NK-92 (cell line): ENCODE measurements around the gene TMEM45A.
"Not testable (repeated sequence)": the region's sequence is repeated elsewhere in the genome, so short reads cannot be mapped to it uniquely, and the experiment has no call there.

Experiments used
- DNase-seq: peaks from one replicate; lab custom pipeline; 2025; ENCODE audit not compliant: unreplicated experiment; lab: John Stamatoyannopoulos, UW

TMEM45A gene, protein sequence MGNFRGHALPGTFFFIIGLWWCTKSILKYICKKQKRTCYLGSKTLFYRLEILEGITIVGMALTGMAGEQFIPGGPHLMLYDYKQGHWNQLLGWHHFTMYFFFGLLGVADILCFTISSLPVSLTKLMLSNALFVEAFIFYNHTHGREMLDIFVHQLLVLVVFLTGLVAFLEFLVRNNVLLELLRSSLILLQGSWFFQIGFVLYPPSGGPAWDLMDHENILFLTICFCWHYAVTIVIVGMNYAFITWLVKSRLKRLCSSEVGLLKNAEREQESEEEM

DNA sequence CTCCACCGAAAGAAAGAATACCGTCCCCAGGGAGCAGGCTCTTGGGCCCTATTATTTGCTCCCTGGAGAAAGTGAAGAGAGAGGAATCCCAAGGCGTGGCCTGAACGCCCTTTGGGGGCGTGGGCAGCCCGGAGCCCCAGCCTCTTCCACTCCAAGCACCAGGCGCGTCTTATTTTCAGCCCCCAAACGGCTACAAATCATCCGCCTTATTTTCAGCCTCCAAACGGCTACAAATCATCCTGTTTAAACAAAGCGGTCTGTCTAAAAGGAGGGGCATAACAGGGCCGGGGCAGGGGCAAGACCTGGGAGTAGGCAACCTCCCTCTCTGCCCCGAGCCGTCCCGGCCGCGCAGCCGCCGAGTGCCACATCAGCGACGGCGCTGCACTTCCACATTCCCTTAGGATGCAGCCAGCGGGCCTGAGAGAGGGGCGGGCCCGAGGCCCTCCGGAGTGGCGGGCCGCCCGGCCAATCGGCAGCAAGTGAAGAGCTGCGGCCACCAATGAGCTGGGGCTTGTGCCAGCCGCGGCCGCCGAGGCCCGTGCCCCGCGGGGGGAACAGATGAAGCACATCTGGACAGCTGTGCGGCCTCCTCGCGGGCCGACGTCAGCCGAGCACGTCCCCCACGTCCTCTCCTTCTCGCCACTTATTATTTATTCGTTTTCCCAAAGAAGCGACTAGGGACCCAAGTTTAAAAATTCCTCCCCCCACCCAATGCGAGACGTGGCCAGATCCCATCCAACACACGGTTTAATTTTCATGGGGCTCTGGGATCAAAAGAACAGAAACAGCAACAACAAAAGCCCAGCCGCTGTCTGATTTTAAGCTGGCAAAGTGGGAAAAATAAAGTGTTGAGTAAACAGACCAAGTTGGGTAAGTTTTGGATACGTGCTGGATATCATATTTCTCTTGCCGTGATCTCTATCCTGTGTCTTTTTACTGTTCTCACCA lies at the start of gene TMEM45A:
Gene TMEM45A (plus strand): TSS at position 561 of the 948 bp plus-strand sequence. CDS start 62,593 bp downstream, outside the sequence.
- DNase-seq = no peak

DNA sequence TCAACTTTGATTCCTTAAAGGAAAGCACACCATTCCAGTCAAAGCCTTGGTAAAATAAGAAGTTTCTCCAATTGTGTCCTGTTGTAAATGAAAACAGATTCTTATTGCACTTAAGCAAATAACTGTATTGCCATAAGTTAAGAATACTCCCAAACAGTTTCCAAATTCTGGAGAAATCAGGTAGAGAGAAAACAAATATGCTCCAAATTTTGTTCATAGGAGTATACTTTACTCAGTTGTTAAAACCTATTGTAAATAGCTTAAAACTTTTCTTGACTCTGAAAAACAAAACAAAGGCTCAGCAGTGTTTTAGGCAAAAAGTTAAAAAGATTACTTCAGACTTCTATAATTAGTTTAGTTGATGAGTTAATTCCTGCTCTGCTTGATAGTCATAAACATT lies 48.7 kb upstream of the TMEM45A start:
- no peak for DNase-seq

DNA sequence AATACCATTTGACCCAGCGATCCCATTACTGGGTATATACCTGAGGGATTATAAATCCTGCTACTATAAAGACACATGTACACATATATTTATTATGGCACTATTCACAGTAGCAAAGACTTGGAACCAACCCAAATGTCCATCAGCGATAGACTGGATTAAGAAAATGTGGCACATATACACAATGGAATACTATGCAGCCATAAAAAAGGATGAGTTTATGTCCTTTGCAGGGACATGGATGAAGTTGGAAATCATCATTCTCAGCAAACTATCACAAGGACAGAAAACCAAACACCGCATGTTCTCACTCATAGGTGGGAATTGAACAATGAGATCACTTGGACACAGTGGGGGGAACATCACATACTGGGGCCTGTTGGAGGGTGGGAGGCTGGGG lies 45.4 kb upstream of the TMEM45A start:
- DNase-seq = not testable (repeated sequence)

DNA sequence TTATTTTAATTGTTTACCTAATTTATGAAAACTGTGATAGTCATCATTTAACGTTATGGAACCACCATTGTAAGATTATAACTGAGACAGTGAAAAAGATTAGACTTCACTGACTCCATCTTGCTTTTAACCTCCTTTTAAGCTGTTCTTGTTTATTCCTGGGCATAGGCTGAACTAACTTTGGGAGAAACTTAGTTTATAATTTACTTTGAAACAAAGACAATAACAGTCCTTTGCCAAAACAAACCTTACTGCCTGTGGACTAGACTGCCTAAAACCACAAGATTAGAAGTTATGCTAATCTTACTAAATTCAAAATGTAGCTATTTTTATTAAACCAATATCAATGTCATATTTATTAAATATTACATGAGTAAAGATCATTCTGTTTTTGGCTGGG lies 44.3 kb upstream of the TMEM45A start:
- DNase-seq = no peak

DNA sequence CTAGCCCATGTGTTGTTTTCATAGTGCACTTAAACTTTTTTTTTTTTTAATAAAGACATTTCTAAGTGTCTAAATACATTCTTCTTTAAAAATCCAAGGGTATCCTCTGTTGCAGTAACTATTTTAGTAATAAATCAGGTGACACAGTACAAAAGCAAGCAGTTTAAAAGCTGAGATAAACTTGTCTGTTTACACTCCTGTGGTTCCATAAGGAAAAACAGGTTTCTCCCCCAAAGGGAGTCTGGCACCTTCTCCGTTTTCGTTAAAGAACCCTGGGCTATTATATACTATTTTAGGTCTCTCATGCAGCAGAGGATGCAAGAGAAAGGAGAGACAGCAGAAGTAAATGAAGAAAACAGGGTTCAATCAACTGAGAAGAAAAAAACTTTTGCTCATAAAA lies 43.2 kb upstream of the TMEM45A start:
- DNase-seq = no peak

DNA sequence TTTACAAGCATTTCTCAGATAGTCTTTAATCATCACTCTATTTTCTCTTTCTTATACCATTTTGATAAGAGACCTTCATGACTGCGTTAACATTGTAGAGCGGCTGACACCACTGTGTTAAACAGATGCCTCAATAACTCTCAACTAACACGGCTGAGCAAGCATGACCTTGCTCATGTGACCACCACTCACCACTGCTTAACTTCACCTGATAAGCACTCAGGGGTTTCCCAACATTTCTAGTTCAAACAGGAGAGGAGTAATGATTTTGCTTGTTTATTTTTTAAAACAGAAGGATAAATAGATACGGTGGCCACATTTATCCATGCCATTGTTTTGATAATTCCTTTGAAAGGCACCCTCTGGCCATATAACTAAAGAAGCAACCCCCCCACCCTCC lies 37.7 kb upstream of the TMEM45A start:
- DNase-seq = no peak

DNA sequence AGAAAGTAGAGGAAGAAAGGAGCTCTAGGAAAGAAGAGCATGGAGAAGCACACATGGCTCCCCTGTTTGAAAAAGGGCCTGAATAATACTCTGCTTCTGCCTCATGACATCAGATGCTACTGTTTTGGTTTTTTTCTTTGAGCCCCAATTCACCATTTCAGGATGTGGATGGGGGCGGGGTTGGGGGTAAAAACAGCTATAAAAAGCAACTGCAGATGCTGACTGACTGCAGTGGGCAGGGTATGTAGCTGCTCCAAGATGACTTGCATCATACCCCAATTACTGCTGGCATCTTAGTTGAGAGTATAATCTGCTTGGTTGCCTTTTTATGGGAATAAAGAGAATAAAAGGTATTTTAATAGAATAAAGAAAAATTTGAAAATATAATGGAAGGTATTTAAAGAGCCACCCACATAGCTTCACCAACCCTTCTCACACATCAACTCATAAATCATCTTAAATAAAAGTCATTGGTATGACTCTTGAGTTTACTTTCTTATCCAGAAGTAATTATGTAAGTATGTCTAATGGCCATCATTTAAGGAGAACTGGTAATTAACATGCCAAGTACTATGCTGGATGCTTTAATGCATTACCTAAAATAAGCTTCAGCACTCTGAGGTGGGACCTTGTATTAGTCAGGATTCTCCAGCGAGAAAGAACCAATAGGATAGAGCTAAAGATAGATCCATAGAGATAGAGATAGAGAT lies 36.4 kb upstream of the TMEM45A start:
- no peak for DNase-seq

DNA sequence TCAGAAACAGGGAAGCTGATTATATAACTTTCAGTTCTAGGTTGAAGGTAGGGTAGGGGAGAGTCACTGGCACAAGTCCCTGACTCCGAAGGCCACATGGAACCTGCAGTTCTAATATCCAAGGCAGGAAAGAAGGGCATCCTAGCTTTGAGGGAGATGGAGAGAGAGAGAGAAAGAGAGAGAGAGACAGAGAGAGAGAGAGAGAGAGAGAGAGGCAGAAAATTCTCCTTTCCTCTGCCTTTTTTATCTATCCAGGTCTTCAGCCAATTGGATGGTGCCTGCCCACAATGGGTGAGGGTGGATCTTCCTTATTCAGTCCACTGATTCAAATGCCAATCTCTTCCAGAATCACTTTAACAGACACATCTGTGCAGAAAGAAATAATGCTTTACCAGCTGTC lies 35.7 kb upstream of the TMEM45A start:
- DNase-seq = no peak

DNA sequence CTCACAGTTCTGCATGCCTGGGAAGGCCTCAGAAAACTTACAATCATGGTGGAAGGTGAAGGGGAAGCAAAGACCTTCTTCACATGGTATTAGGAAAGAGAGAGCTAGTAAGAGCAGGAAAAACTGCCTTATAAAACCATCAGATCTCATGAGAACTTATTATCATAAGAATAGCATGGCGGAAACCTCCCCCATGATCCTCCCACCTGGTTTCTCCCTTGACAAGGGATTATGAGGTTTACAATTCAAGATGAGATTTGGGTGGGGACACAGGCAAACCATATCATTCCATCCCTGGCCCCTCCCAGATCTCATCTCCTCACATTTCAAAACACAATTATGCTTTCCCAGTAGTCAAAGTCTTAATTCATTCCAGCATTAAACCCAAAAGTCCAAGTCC lies 34.6 kb upstream of the TMEM45A start:
- no peak for DNase-seq

DNA sequence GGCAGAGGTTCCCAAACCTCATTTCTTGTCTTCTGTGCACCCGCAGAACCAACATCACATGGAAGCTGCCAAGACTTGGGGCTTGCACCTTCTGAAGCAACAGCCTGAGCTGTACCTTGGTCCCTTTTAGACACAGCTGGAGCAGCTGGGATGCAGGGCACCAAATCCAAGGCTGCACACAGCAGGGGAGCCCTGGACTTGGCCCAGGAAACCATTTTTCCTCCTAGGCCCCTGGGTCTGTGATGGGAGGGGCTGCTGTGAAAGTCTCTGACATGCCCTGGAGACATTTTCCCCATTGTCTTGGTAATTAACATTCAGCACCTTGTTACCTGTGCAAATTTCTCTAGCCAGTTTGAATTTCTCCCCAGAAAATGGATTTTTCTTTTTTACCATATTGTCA lies 33.6 kb upstream of the TMEM45A start:
- DNase-seq = no peak

DNA sequence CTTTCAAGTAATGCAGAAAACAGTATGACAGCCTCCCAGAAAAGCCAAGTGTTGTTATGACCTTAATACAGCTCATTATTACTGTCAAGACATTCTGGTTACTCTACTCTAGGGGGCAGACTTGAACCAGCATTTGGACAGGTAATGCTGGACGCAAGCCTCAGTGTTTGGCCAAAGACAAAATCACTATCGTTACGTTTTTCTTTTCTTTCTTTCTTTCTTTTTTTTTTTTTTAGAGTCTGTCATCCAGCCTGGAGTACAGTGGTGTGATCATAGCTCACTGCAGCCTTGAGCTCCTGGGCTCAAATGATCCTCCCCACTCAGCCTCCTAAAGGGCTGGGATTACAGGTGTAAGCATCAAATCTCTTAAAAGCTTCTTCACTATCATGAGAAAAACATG lies 29.4 kb upstream of the TMEM45A start:
- DNase-seq = no peak

DNA sequence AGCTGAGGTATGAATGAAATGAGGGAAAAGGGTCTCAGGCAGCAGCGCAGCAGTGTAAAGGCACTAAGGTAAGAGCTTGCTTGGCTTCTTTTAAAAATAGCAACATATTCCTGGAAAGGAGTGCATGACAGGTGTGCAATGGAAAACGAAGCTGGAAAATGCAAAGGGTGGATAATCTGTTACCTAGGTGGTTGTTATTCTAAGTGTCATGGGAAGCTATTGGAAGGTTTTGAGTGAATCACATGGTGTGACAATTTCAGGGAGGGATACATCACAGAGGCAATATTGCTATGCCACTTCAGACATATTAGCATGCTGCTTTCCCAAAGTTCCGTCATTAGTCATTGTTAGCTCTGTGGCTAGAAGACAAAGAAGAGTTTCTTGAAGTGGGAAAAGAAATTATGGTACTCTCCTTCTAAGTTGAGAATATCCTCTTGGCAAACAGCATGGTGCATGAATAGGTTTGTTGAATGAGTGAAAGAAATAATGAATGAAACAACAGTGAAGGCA lies 28.7 kb upstream of the TMEM45A start:
- DNase-seq = no peak

DNA sequence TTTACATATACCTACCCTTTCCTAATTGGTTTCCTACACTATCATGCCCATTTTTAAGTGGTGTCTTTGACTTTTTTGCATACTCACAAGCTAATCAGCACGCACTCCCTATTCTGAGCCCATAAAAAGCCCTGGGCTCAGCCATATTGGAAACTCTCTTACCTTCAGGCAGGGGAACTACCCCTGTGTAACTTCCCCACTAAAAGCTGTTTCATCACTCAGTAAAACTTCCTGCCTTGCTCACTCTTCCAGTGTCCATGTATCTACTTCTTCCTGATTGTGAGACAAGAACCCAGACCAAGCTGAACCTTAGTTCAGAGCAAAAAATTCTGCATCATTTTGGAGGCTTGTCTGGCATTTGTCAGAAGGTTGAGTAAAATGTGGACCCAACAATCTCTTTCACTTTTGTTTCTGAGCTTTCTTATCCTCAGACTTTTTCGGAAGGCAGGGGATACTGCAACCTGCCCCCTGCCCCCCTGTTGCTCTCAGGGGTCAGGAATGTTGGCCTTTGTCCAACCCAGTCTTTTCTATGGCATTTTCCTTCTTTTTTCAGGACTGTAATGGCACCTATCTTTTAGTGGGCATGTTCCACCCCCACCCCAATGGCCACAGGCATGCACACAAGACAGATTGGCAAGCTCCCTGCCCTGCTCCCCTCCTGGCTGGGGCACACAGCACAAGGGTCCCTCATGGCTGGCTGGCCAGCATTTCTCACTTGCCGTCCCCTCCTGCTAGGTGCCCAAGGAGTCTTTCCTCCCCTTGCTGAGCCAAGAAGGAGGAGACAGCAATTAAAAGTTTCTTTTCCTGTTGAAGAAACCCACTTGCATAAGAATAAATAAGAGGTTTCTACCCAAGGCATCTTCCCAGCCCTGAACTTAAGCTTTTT lies 26.3 kb upstream of the TMEM45A start:
- DNase-seq = no peak

DNA sequence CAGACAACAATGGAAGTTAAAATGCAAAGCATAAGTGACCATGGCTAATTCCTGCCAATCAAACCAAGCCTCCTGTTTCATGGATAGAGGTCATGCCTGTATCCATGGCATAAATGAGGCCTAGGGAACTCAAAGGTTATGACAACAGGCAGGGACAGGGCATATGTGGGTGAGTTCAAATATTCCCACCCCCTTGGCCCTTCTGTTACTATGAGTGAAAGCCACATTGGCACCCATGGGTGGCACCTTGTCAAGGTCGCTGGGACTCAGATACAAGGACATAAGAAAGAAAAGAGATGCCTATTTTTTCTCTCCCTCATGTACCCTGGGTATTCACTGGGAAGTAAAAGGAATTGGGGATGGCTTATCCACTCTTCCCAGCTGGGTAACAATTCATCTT lies 25.3 kb upstream of the TMEM45A start:
- DNase-seq = no peak

DNA sequence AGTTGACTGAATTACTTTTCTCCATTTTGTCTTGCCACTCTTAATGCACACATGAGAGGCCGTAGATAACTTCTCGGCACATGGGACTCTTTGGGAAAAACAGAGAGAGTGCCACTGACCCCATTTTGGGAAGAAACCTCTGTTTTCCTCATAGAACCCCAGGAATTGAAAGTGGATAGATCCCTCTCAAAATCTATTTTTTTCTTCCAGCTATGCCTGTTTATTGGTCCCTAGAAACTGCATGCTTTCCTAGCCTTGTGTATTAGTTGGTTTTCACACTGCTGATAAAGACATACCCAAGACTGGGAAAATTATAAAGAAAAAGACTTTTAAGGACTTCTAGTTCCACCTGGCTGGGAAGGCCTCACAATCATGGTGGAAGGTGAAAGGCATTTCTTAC lies 23.7 kb upstream of the TMEM45A start:
- DNase-seq = no peak

DNA sequence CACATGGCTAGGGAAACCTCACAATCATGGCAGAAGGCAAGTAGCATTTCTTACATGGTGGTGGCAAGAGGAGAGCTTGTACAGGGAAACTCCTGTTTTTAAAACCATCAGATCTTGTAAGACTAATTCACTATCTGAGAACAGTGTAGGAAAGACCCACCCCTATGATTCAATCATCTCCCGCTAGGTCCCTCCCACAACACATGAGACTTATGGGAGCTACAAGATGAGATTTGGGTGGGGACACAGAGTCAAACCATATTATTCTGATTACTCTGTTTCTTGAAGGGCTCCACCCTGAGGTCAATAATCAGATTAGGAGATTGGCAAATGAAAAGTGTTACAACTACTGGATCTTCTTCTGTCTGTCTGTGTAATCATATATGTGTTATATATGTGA lies 21.5 kb upstream of the TMEM45A start:
- DNase-seq = no peak

DNA sequence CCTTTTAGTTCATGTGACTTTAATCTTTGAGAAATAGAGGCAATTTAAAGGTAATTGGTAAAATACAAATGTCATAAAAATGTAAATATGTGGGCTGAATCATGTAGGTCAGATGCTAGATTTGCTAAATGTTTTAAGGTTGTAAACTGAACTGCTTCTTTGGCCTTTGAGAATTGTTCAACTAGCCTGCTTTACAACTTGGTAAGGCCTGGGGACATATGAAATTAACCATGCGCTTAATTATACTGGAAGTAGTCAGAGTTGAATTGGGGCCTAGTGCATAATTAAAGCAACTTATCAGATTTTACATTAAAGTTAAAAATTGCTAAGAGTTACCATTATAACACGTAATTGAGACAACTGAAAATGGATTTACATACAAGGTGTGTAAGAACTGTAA lies 21.0 kb upstream of the TMEM45A start:
- DNase-seq = no peak

DNA sequence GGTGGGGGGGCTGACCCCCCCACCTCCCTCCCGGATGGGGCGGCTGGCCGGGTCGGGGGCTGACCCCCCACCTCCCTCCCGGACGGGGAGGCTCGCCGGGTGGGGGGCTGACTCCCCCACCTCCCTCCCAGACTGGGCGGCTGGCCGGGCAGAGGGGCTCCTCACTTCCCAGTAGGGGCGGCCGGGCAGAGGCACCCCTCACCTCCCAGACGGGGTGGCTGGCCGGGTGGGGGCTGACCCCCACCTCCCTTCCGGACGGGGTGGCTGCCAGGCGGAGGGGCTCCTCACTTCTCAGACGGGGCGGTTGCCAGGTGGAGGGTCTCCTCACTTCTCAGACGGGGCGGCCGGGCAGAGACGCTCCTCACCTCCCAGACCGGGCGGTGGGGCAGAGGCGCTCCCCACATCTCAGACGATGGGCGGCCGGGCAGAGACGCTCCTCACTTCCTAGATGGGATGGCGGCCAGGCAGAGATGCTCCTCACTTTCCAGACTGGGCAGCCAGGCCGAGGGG lies 14.5 kb upstream of the TMEM45A start:
- DNase-seq = not testable (repeated sequence)

DNA sequence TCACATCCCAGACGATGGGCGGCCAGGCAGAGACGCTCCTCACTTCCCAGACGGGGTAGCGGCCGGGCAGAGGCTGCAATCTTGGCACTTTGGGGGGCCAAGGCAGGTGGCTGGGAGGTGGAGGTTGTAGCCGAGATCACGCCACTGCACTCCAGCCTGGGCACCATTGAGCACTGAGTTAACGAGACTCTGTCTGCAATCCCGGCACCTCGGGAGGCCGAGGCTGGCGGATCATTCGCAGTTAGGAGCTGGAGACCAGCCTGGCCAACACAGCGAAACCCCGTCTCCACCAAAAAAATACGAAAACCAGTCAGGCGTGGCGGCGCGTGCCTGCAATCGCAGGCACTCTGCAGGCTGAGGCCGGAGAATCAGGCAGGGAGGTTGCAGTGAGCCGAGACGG lies 13.9 kb upstream of the TMEM45A start:
- DNase-seq = not testable (repeated sequence)

DNA sequence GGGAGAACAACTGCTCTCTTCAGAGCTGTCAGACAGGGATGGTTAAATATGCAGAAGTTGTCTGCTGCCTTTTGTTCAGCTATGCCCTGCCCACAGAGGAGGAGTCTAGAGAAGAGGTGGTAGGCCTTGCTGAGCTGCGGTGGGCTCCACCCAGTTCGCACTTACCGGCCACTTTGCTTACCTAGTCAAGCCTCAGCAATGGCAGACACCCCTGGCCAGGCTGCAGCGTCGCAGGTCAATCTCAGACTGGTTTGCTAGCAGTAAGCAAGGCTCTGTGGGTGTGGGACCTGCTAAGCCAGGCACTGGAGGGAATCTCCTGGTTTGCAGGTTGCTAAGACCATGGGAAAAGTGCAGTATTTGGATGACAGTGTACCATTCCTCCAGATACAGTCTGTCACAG lies 12.3 kb upstream of the TMEM45A start:
- no peak for DNase-seq
